Prostate gland (tissue), 2 donors: ENCODE results near the gene SIGLEC15.
A peak's percentile ranks its signal among the peaks of the same experiment; 100 is the strongest.

ENCODE experiments used
- POLR2A ChIP-seq: fragments of 450-650 bp; IDR thresholded peaks from one replicate; pipeline ENCODE4 v1.6.1; 2016; ENCODE audit warnings: antibody characterized with exemption, mild to moderate bottlenecking
- POLR2AphosphoS5 ChIP-seq: sonication (generic); formaldehyde crosslinking; IDR thresholded peaks from one replicate; pipeline ENCODE4 v1.6.1; 2017; ENCODE audit warnings: antibody characterized with exemption
- TF ChIP-seq, protein P1 (sequence below), 4 experiments: fragments of 200-600 bp in 2 of 4; fragments of 450-650 bp in 2 of 4; sonication (generic) in 2 of 4; IDR thresholded peaks; 1 replicate in 3 of 4; 2 replicates in 1 of 4; pipeline ENCODE4 v1.5.1; 2016 to 2019; ENCODE audit warnings: antibody characterized with exemption in 4 of 4, mild to moderate bottlenecking in 2 of 4, moderate library complexity in 2 of 4

DNA sequence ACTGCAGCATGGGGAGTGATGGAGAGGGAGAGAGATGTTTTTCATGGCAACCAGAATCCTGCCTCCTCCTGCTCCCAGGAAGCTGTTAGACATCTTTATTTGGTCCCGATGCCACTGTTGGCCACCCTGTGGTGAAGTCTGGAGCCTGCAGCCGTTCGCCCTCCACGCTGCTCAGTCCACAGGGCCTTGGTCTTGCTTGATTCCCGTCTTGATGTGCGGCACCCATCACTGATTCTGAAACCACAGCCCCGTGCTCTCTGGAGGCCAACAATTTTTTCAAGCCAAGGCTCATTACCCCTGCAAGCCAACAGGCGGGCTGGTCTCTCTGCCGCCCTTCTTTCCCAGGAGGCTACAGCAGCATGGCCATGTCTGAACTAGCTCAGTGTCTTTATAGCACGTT, 24.5 kb downstream of the SIGLEC15 start:
- no peak for TF ChIP-seq POLR2AphosphoS5
- TF ChIP-seq, protein P1, sequence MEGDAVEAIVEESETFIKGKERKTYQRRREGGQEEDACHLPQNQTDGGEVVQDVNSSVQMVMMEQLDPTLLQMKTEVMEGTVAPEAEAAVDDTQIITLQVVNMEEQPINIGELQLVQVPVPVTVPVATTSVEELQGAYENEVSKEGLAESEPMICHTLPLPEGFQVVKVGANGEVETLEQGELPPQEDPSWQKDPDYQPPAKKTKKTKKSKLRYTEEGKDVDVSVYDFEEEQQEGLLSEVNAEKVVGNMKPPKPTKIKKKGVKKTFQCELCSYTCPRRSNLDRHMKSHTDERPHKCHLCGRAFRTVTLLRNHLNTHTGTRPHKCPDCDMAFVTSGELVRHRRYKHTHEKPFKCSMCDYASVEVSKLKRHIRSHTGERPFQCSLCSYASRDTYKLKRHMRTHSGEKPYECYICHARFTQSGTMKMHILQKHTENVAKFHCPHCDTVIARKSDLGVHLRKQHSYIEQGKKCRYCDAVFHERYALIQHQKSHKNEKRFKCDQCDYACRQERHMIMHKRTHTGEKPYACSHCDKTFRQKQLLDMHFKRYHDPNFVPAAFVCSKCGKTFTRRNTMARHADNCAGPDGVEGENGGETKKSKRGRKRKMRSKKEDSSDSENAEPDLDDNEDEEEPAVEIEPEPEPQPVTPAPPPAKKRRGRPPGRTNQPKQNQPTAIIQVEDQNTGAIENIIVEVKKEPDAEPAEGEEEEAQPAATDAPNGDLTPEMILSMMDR (IDR thresholded peaks at IDR 0.05), result peak in 3 of 4 experiments; percentile 11 to 33 (median 17)
- no peak for TF ChIP-seq POLR2A
